BJ (cell line): ENCODE data around the gene S100Z. TPM values are rescaled to one million over a fixed set of nuclear protein-coding genes. Genes with fewer than 3 reads are reported as not detected.

ENCODE experiments used
- CTCF ChIA-PET: fragments of 350-600 bp; formaldehyde crosslinking; extraction: SDS; loops from one replicate; lab custom pipeline; 2021; ENCODE audit warnings: antibody characterized with exemption, inconsistent platforms; lab: Yijun Ruan, JAX
- POLR2A ChIA-PET: fragments of 300-600 bp; sonication (Branson Sonifier 250); formaldehyde crosslinking; extraction: SDS; loops from one replicate; lab custom pipeline; 2021; ENCODE audit warnings: antibody characterized with exemption; lab: Charles Lee
- DNase-seq: peaks from one replicate; pipeline ENCODE4 v3.0.0-alpha.2; 2011; ENCODE audit warnings: low read depth
- H3K27me3 ChIP-seq: 2 replicates; pipeline ENCODE4 v1.6.0; 2011; ENCODE audit warnings: low read length; ENCODE audit not compliant: control insufficient read depth, insufficient read depth
- H3K36me3 ChIP-seq: 2 replicates; pipeline ENCODE4 v1.5.1; 2011; ENCODE audit warnings: low read length; ENCODE audit not compliant: control insufficient read depth, insufficient read depth
- H3K4me3 ChIP-seq: 2 replicates; pipeline ENCODE4 v1.5.1; 2011; ENCODE audit warnings: low read depth, mild to moderate bottlenecking, control low read depth, low read length
- polyA plus RNA-seq: library from polyadenylated mRNA; depleted of rRNA; stranded (reverse); fragments of >200 nt; gene quantifications from 2 replicates; pipeline ENCODE4 v1.2.3, GENCODE V29; 2011
- TF ChIP-seq, protein P1 (sequence below): IDR thresholded peaks from 2 replicates; pipeline ENCODE4 v1.5.1; 2011; ENCODE audit warnings: low read depth, mild to moderate bottlenecking, control low read depth, inconsistent platforms, low read length, moderate library complexity; ENCODE audit not compliant: insufficient read depth

S100Z gene
- polyA plus RNA-seq, 1 experiment = not detected

DNA sequence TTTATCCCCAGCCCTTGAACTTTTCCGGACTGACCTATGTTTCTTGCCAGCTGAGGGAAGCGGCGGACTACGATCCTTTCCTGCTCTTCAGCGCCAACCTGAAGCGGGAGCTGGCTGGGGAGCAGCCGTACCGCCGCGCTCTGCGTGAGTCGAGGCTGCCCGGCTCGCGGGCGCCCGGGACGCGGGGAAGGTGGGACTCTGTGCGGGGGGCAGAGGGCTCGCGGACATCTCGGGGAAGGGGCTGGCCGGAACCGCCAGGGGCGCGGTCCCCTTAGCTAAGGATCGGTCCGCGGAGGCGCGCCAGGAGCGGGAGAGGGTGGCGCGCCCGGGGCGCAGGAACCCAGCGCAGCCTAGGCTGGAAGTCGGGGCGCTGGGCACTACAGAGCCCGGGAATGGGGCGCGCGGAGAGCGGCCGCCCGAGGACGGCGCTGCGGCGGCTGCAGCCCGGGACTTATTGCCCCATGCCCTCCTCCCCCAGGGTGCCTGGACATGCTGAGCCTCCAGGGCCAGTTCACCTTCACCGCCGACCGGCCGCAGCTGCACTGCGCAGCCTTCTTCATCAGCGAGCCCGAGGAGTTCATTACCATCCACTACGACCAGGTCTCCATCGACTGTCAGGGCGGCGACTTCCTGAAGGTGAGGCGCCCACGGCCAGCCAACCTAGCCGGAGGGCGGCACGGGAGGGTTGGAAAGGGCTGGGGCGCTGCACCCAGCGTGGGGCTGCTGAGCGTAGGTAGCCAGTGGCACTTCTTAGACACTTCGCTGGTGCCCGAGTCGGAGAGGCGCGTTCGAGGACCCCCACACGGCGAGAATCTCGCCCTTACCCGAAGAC lies 104.0 kb downstream of the S100Z start:
- POLR2A ChIA-PET = no interaction called here
- DNase-seq = no peak
- Histone ChIP-seq H3K4me3 (peak overlapping the region; percentile 16), H3K36me3 (no peaks in the 10 kb centered on the region), H3K27me3 (peaks cover 14% of the 10 kb centered on the region)
- CTCF ChIA-PET = no interaction called here
- TF ChIP-seq, protein P1, sequence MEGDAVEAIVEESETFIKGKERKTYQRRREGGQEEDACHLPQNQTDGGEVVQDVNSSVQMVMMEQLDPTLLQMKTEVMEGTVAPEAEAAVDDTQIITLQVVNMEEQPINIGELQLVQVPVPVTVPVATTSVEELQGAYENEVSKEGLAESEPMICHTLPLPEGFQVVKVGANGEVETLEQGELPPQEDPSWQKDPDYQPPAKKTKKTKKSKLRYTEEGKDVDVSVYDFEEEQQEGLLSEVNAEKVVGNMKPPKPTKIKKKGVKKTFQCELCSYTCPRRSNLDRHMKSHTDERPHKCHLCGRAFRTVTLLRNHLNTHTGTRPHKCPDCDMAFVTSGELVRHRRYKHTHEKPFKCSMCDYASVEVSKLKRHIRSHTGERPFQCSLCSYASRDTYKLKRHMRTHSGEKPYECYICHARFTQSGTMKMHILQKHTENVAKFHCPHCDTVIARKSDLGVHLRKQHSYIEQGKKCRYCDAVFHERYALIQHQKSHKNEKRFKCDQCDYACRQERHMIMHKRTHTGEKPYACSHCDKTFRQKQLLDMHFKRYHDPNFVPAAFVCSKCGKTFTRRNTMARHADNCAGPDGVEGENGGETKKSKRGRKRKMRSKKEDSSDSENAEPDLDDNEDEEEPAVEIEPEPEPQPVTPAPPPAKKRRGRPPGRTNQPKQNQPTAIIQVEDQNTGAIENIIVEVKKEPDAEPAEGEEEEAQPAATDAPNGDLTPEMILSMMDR = no peak

DNA sequence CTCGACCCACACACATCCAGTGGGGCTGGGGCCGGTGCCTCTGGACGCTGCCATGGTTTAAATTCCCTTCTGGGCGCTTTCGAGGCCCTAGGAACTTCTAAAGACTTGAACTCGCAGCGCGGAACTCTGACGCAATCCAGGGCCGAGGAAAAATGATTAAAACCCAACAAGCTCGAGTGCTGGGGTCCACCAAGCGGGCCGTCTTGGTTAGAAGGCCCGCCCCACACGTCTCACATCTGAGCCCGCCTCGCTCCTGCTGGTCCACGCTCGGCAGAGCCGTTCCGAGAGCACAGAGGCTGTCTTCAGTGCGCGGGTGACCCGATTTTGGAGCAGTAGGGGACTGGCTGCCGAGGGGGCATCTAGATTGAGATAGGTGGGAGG lies 104.6 kb downstream of the S100Z start:
- ChIA-PET CTCF (no interaction called here), POLR2A (no interaction called here)
- Histone ChIP-seq H3K27me3 (peaks cover 14% of the 10 kb centered on the region), H3K4me3 (no peak overlapping the region), H3K36me3 (no peaks in the 10 kb centered on the region)
- DNase-seq = no peak
- TF ChIP-seq, protein P1 = no peak

DNA sequence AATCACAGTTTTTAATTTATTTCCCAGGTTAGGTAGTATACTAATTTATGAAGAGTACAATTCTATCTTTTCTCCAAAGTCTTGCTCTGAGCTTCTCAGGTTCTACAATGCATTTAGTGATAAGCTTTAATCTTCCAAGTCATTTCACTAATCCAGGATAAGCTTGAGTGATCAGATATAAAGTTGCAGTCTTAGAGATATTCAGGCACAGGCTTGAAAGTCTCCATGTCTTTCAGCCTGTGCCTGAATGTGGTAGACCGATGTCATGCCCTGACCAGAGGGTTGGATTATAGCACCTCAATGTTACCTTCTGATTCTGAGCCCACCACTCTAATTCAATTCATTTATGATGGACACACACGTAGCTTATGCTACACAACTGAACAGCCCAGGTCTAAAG lies 106.2 kb downstream of the S100Z start:
- no peak for DNase-seq
- TF ChIP-seq, protein P1 = no peak
- H3K27me3 ChIP-seq = peaks cover 16% of the 10 kb centered on the region
- CTCF ChIA-PET = interaction anchor here (1.2 kb wide), 1 partner anchor 9 kb away, joined by 6 read pairs; no protein-coding TSS in a partner anchor
- POLR2A ChIA-PET = no interaction called here
- H3K4me3 ChIP-seq = no peak overlapping the region
- no peaks in the 10 kb centered on the region for H3K36me3 ChIP-seq

DNA sequence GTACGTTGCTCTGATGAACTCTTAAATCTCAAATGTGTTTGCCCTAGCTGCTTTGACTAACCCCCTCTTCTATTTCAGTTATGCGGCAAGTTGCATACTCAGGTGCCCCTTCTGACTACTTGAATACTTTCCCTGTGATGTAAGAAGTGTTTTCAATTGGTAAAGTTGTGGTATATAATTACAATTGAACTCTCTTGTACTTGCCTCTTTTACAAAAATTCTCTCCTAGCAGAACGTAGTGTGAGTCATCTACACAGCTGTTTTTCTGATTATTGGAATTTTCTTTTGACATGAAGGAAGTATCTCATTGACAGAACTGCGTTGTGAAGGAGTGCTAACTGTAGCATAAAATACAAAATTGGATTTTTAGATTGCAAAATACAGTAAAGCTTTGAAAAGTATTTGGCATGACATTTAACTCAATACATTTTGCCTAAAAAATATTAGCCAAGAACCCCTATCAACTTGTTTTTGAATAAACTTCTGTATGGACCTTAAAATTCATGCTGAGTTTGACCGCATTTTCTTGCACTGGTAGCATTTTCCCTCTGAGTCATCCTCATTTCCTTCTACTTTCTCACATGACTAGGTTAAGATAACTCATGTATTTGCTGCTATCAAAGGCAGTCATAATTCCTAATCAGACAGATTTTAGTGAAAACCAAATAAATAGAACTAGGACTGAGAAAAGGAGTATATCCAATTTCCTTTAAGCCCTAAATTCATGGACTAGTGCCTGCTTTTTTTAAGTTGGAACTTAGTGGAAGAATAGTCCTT lies 109.4 kb downstream of the S100Z start:
- CTCF ChIA-PET = no interaction called here

More for the DNA sequence above, 109.4 kb downstream of the S100Z start:
- Histone ChIP-seq H3K36me3 (no peaks in the 10 kb centered on the region), H3K27me3 (peaks cover 13% of the 10 kb centered on the region), H3K4me3 (no peak overlapping the region)
- DNase-seq = no peak
- TF ChIP-seq, protein P1 = no peak
- POLR2A ChIA-PET = no interaction called here
